GM12892 (cell line): Measurements from ENCODE around the gene HDHD5.

Experiments used
- POLR2A ChIP-seq: IDR thresholded peaks from 2 replicates; pipeline ENCODE4 v1.6.1; 2011; ENCODE audit warnings: low read depth, low read length, control low read depth
- POLR2AphosphoS5 ChIP-seq: IDR thresholded peaks from 2 replicates; pipeline ENCODE4 v1.6.1; 2011; ENCODE audit warnings: low read depth, low read length, control low read depth
- TAF1 ChIP-seq: IDR thresholded peaks from 2 replicates; pipeline ENCODE4 v1.6.1; 2011; ENCODE audit warnings: low read depth, mild to moderate bottlenecking, control low read depth, low read length, borderline replicate concordance

GRCh38 chr22:17118342-17118741 is 40.7 kb downstream of the HDHD5 start:
- no peak for TF ChIP-seq POLR2AphosphoS5
- TF ChIP-seq POLR2A, result no peak
- TF ChIP-seq TAF1, result no peak
